Karpas-422 (cell line): ENCODE data around the gene SLC8A3. TPM values are rescaled to one million over a fixed set of nuclear protein-coding genes. Genes with fewer than 3 reads are reported as not detected.
"Not testable (repeated sequence)": the region's sequence is repeated elsewhere in the genome, so short reads cannot be mapped to it uniquely, and the experiment has no call there.

Experiments
- DNase-seq: peaks from one replicate; pipeline ENCODE4 v3.0.0-alpha.2; 2015
- H2AFZ ChIP-seq: fragments of 200-600 bp; sonication (generic); 2 replicates; pipeline ENCODE4 v1.6.1; 2014; ENCODE audit warnings: antibody characterized with exemption, low read length, mixed read lengths
- H3K27ac ChIP-seq: fragments of 200-600 bp; sonication (generic); 2 replicates; pipeline ENCODE4 v1.5.1; 2014; ENCODE audit warnings: mild to moderate bottlenecking, low read length, moderate library complexity
- H3K27me3 ChIP-seq: fragments of 200-600 bp; sonication (generic); 2 replicates; pipeline ENCODE4 v1.6.1; 2014; ENCODE audit warnings: low read length, mixed read lengths
- H3K36me3 ChIP-seq: fragments of 200-600 bp; sonication (generic); 2 replicates; pipeline ENCODE4 v1.6.1; 2014; ENCODE audit warnings: low read length, mixed read lengths; ENCODE audit not compliant: insufficient read depth
- H3K4me1 ChIP-seq: fragments of 200-600 bp; sonication (generic); 2 replicates; pipeline ENCODE4 v1.6.1; 2014; ENCODE audit warnings: mild to moderate bottlenecking, low read length, mixed read lengths
- H3K4me2 ChIP-seq: fragments of 200-600 bp; sonication (generic); 2 replicates; pipeline ENCODE4 v1.6.1; 2014; ENCODE audit warnings: low read length, low read depth, mild to moderate bottlenecking; ENCODE audit not compliant: poor library complexity, severe bottlenecking
- H3K4me3 ChIP-seq: fragments of 200-600 bp; sonication (generic); 2 replicates; pipeline ENCODE4 v1.5.1; 2014; ENCODE audit warnings: mild to moderate bottlenecking, antibody characterized with exemption, low read length, mixed read lengths
- H3K79me2 ChIP-seq: fragments of 200-600 bp; sonication (generic); 2 replicates; pipeline ENCODE4 v1.6.1; 2014; ENCODE audit warnings: mild to moderate bottlenecking, low read length, mixed read lengths
- H3K9ac ChIP-seq: fragments of 200-600 bp; sonication (generic); 2 replicates; pipeline ENCODE4 v1.6.0; 2014; ENCODE audit warnings: low read length
- H3K9me2 ChIP-seq: fragments of 200-600 bp; sonication (generic), shearing (Covaris generic); replicated peaks from 2 replicates; pipeline ENCODE4 v1.6.0; 2014; ENCODE audit warnings: mild to moderate bottlenecking, low read length, moderate library complexity; ENCODE audit not compliant: insufficient read depth
- H3K9me3 ChIP-seq: fragments of 300-700, 200-600 bp; sonication (generic); 2 replicates; pipeline ENCODE4 v1.6.1; 2014; ENCODE audit warnings: low read length, mixed read lengths
- H4K20me1 ChIP-seq: fragments of 200-600 bp; sonication (generic); 2 replicates; pipeline ENCODE4 v1.6.1; 2014; ENCODE audit warnings: mild to moderate bottlenecking, antibody characterized with exemption, low read length, low read depth; ENCODE audit not compliant: insufficient read depth
- total RNA-seq: library from RNA; depleted of rRNA; stranded (reverse); fragments of >200 nt; shearing (Covaris generic); gene quantifications from 2 replicates; pipeline ENCODE4 v1.2.3, GENCODE V29; 2014; ENCODE audit warnings: low replicate concordance; rRNA removed

Gene SLC8A3
- total RNA-seq, result not detected in 2 replicates

DNA sequence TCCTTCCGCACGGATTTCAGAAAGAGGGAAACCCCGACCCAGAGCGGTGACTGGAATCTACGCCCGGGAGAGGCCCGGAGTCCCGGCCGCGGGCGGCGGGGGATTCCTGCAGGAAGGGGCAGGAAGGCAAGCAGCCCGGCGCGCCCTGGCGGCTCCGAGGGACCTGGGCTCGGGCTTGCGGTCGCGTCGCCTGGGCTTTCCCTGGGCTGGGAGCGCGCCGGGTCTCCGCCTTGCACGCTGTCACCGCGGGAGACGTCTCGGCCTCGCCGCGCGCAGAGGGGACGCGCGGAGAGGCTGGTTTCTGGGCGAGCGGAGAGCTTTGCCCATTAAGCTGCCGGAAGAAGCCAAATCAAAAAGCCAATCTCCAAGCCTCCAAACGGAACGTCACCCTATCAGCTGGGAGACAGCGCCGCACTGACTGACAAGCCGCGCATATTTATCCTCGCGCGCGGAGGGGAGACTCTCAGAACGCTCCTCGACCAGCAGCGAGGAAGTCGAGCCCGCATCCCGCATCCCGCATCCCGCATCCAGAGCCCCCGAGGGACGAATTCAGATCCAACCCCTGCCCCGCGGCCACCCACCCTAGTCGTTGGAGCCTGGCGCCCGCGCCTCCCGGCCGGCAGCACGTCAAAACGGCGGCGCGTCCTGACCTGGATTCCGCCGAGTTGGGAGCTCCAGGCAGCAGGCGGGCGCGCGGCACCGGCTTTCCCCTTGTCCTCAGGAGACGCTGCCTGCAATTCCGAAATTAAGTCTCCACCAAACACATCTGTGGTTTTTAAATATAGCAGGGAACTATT is at the start of gene SLC8A3:
SLC8A3 (minus strand) TSS at position 293 of the 797 bp plus-strand sequence. CDS start 20,529 bp downstream, outside the sequence.
- Histone ChIP-seq H2AFZ (peak within 1 kb of the TSS; percentile 36; the same call in 1 of the 2 replicates), H3K27me3 (no peaks in the 10 kb centered on the region), H3K36me3 (no peaks in the 10 kb centered on the region), H3K27ac (no peak within 1 kb of the TSS), H3K9me3 (no peaks in the 10 kb centered on the region), H3K79me2 (no peaks in the 10 kb centered on the region), H3K4me1 (peaks cover 9% of the 10 kb centered on the region), H3K4me3 (peak within 1 kb of the TSS; percentile 54; the same call in 1 of the 2 replicates), H3K4me2 (peak within 1 kb of the TSS; percentile 53), H3K9me2 (no peaks in the 10 kb centered on the region), H3K9ac (no peak within 1 kb of the TSS), H4K20me1 (no peaks in the 10 kb centered on the region)
- no peak for DNase-seq

- no peaks in the 10 kb centered on the region for H3K79me2 ChIP-seq
- no peak overlapping the region for H3K9ac ChIP-seq
- no peak overlapping the region for H3K27ac ChIP-seq
- H3K4me1 ChIP-seq, result no peaks in the 10 kb centered on the region
- H3K36me3 ChIP-seq, result no peaks in the 10 kb centered on the region
- H3K9me3 ChIP-seq, result no peaks in the 10 kb centered on the region
- no peaks in the 10 kb centered on the region for H4K20me1 ChIP-seq
- H3K9me2 ChIP-seq, result no peaks in the 10 kb centered on the region
- DNase-seq, result no peak
- no peaks in the 10 kb centered on the region for H3K27me3 ChIP-seq
- H3K4me2 ChIP-seq, result no peak overlapping the region
- no peak overlapping the region for H3K4me3 ChIP-seq
- H2AFZ ChIP-seq, result no peak overlapping the region
Observed at GRCh38 chr14:70237710-70238109, 49.0 kb upstream of the SLC8A3 start.

DNA sequence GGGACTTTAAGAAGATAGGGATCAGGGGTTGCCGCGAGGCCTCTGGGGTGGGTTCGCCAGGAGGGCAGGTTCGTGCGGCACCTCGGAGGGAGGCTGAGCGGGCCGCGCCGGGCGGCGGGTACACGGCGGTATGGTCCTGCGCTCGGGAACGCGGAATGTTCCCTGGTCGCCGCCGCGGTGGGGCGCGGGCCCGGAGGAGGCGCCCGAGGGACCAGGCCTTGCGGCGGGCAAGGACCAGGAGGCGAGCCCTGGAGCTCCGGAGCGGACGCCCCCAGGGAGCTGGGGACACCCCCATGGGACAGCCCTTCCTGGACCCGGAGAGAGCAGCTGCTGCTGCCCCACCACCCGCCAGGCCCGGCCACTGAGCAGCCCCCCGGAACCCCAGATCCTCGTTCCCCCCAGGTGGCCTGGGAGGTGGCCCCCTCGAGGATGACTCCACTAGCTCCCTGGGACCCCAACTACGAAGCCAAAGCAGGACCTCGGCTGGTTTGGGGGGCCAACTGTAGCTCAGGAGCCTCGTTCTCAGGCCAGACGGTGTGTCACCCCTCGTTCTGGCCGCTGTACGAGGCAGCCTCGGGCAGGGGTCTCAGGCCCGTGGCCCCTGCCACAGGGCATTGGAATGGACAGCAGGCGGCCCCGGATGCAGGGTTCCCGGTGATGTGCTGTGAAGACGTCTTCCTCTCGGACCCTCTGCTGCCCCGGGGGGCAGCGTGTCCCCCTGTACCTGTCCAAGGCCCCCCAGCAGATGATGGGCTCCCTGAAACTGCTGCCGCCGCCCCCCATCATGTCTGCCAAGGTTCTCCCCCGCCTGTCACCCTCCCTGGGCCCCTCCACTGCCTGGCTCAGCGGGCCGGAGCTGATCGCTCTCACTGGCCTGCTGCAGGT is 45.6 kb upstream of the SLC8A3 start:
- no peaks in the 10 kb centered on the region for H3K9me3 ChIP-seq
- H3K9me2 ChIP-seq, result no peaks in the 10 kb centered on the region
- H3K4me3 ChIP-seq, result no peak overlapping the region
- no peak for DNase-seq
- H3K4me2 ChIP-seq, result no peak overlapping the region
- no peak overlapping the region for H3K9ac ChIP-seq
- H2AFZ ChIP-seq, result no peak overlapping the region
- H3K36me3 ChIP-seq, result no peaks in the 10 kb centered on the region
- no peaks in the 10 kb centered on the region for H4K20me1 ChIP-seq
- H3K27me3 ChIP-seq, result no peaks in the 10 kb centered on the region
- H3K79me2 ChIP-seq, result no peaks in the 10 kb centered on the region
- peaks cover 6% of the 10 kb centered on the region for H3K4me1 ChIP-seq
- H3K27ac ChIP-seq, result no peak overlapping the region

- H3K36me3 ChIP-seq, H3K4me2 ChIP-seq, H3K9ac ChIP-seq, H4K20me1 ChIP-seq, H3K79me2 ChIP-seq, H3K9me2 ChIP-seq, H3K27me3 ChIP-seq, H3K27ac ChIP-seq, H3K4me3 ChIP-seq, H3K9me3 ChIP-seq, H3K4me1 ChIP-seq, H2AFZ ChIP-seq: not testable (repeated sequence)
- peak; percentile 45 for DNase-seq
Observed at GRCh38 chr14:70231756-70232544, 43.2 kb upstream of the SLC8A3 start.

DNA sequence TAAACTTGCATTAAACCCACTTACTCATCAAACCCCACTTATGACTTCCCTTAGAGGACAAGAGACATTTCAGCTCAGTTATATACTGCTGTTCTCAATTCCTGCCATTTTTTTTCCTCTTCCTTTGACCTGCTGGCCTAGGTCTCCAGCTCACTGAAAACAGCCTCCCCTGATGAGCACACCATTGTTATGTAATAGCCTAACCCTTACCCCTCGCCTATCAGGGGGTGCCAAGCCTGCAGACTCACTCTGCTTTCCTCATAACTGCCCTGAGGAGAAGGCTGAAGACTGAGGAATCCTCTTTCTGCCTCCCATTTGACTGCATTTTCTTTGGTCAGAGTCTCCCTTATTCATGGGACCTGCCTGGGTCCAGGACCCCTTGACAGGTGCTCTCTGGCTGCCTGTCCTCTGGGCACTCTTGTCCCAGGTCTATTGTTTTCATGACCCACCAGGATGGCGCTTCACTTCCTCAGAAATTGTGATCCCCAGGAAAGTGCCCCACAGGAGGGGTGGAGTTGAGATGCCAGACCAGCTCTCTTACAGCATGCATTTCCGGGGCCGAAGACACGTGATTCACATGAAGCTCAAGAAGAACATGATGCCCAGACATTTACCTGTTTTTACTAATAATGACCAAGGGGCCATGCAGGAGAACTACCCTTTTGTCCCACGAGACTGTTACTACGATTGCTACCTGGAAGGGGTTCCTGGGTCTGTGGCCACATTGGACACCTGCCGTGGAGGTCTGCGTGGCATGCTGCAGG is 41.3 kb upstream of the SLC8A3 start:
- not testable (repeated sequence) for H3K9ac ChIP-seq, H4K20me1 ChIP-seq, H3K79me2 ChIP-seq, H2AFZ ChIP-seq, H3K27me3 ChIP-seq, H3K4me3 ChIP-seq, H3K27ac ChIP-seq, H3K4me2 ChIP-seq, H3K9me2 ChIP-seq, DNase-seq, H3K36me3 ChIP-seq, H3K4me1 ChIP-seq, H3K9me3 ChIP-seq

GRCh38 chr14:70213721-70214282 is 25.1 kb upstream of the SLC8A3 start:
- H3K27me3 ChIP-seq, result no peaks in the 10 kb centered on the region
- H3K4me1 ChIP-seq, result no peaks in the 10 kb centered on the region
- no peaks in the 10 kb centered on the region for H3K9me2 ChIP-seq
- no peaks in the 10 kb centered on the region for H3K79me2 ChIP-seq
- H3K27ac ChIP-seq, result no peak overlapping the region
- DNase-seq, result no peak
- no peak overlapping the region for H3K4me2 ChIP-seq
- no peaks in the 10 kb centered on the region for H3K9me3 ChIP-seq
- H3K9ac ChIP-seq, result no peak overlapping the region
- H3K36me3 ChIP-seq, result no peaks in the 10 kb centered on the region
- no peak overlapping the region for H3K4me3 ChIP-seq
- no peaks in the 10 kb centered on the region for H4K20me1 ChIP-seq
- no peak overlapping the region for H2AFZ ChIP-seq

DNA sequence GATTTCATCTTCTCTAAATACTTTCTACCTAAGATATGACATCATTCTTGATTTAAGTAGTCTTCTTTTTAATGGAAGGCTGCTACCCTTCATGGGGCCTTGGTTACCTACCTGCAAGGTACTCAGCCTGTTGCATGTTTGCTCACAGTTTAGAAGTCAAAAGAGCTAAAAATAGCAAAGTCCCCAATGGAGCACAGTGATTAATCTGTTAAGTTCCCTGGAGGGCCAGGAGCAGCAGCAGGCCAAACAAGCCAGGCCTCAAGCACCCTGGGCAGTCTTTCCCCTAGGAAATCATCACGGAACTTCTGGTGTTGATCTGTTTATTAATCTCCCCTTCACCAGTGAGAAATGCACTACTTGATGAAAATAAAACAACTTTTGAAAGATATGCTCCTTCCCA is 24.0 kb upstream of the SLC8A3 start:
- no peak overlapping the region for H3K9ac ChIP-seq
- H3K9me3 ChIP-seq, result no peaks in the 10 kb centered on the region
- no peak overlapping the region for H3K4me2 ChIP-seq
- no peaks in the 10 kb centered on the region for H4K20me1 ChIP-seq
- H3K79me2 ChIP-seq, result no peaks in the 10 kb centered on the region
- H3K36me3 ChIP-seq, result no peaks in the 10 kb centered on the region
- H2AFZ ChIP-seq, result no peak overlapping the region
- no peaks in the 10 kb centered on the region for H3K27me3 ChIP-seq
- no peak for DNase-seq
- H3K9me2 ChIP-seq, result no peaks in the 10 kb centered on the region
- no peak overlapping the region for H3K4me3 ChIP-seq
- H3K27ac ChIP-seq, result no peak overlapping the region
- no peaks in the 10 kb centered on the region for H3K4me1 ChIP-seq
